ENCODE data around the gene ASB7.

ASB7 gene

GRCh38 chr15:100642213-100642949 is 40.0 kb downstream of the ASB7 start:
- DNase-seq (ENCODE audit: low read depth), result no peak
- no peak overlapping the region for H3K4me3 ChIP-seq (ENCODE audit: low read depth, low read length)

DNA sequence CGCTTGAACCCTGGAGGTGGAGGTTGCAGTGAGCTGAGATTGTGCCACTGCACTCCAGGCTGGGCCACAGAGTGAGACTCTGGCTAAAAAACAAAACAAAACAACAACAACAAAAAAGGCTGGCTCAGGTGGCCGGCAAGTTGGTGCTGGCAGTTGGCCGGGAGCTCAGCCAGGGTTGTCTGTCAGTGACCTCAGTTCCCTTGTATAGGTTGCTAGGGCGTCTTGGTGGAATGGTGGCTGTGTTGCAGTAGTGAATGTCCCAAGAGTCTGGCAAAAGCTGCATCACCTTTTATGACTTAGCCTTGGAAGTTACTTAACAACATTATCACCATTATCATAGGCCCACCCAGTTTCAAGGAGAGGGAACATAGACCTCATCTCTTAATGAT is 40.6 kb downstream of the ASB7 start:
- no peak overlapping the region for H3K4me3 ChIP-seq (ENCODE audit: low read depth, low read length)
- no peak for DNase-seq (ENCODE audit: low read depth)

DNA sequence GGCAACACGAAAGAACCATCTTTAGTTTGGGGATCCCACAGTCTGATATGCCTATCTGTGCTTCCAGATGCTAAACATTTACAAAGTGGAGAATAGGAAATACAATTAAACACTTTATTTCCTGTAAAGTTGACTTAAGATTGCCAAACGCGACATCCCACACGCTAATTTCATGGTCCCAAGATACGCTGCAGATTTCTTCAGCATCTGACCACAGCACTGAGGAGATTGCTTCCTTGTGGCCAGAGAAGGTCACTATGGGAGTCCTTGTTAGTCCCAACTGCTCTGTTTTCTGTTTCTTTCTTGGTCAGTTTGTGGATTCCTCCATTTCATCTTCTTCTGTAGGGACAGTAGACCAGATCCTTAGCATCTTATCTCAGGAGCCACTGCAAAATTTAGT is 43.3 kb downstream of the ASB7 start:
- H3K4me3 ChIP-seq (ENCODE audit: low read depth, low read length), result no peak overlapping the region
- DNase-seq (ENCODE audit: low read depth), result no peak

GRCh38 chr15:100648951-100649350 is 46.6 kb downstream of the ASB7 start:
- no peak overlapping the region for H3K4me3 ChIP-seq (ENCODE audit: low read depth, low read length)
- no peak for DNase-seq (ENCODE audit: low read depth)

- DNase-seq (ENCODE audit: low read depth), result no peak
- no peak overlapping the region for H3K4me3 ChIP-seq (ENCODE audit: low read depth, low read length)
Observed at GRCh38 chr15:100650685-100651084, 48.3 kb downstream of the ASB7 start.

GRCh38 chr15:100651253-100651652 is 48.9 kb downstream of the ASB7 start:
- no peak for DNase-seq (ENCODE audit: low read depth)
- no peak overlapping the region for H3K4me3 ChIP-seq (ENCODE audit: low read depth, low read length)

DNA sequence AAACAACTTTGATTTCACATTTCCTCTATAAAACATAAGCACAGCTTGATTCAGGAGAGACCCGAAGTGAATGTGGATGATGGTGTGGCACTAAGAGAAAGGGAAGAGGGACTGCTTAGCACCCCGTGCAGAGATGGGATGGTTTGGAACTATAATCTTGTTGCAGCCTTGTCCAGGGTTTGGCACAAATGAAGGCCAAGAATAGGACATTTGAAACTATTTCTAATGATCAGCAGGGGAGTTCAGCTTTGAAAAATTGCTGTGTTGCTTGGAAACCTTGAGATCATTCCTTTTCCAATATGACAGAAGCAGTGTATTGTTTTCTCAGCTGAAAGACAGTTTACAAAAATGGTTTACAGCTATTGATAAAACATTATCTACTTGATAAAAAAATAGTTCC is 49.7 kb downstream of the ASB7 start:
- no peak for DNase-seq (ENCODE audit: low read depth)
- H3K4me3 ChIP-seq (ENCODE audit: low read depth, low read length), result no peak overlapping the region

DNA sequence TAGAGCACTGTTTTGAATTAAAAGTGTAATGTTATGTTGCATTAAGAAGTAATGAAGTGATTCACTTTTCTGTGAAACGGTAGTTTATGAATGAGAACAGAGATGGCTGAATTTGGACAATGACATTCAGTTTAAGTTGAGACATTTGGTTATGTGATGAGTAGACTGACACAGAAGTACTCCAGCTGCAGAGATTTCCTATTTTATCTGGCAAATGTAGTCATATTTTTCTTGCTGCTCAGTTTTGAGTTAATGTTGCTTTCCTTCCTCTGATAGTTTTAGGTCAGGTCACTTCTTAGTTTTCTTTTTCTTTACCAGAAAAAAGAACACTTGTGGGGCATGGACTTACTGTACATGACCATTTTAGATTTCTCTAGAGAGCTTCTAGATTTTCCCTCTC is 51.2 kb downstream of the ASB7 start:
- no peak for DNase-seq (ENCODE audit: low read depth)
- H3K4me3 ChIP-seq (ENCODE audit: low read depth, low read length), result no peak overlapping the region

GRCh38 chr15:100658895-100659294 is 56.5 kb downstream of the ASB7 start:
- H3K4me3 ChIP-seq (ENCODE audit: low read depth, low read length), result no peak overlapping the region
- DNase-seq (ENCODE audit: low read depth), result no peak

DNA sequence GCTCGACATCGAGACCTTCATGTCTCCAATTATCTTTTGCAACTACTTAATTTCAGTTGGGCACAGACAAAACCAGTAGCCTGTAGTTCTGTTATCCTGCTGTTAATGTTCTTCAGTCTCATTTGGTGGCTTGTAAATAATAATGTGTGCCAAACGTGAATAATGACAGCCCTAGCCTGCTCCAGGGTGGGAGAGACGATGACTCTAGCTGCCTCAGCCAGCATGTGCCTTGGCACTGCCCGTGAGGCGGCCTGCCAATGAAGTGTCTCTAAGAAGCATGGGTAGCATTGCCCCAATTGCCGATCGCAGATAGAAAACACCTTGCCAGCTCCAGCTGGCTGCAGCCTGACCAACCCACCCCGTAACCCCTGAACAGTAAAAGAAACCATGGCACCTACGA is 58.8 kb downstream of the ASB7 start:
- no peak overlapping the region for H3K4me3 ChIP-seq (ENCODE audit: low read depth, low read length)
- no peak for DNase-seq (ENCODE audit: low read depth)

DNA sequence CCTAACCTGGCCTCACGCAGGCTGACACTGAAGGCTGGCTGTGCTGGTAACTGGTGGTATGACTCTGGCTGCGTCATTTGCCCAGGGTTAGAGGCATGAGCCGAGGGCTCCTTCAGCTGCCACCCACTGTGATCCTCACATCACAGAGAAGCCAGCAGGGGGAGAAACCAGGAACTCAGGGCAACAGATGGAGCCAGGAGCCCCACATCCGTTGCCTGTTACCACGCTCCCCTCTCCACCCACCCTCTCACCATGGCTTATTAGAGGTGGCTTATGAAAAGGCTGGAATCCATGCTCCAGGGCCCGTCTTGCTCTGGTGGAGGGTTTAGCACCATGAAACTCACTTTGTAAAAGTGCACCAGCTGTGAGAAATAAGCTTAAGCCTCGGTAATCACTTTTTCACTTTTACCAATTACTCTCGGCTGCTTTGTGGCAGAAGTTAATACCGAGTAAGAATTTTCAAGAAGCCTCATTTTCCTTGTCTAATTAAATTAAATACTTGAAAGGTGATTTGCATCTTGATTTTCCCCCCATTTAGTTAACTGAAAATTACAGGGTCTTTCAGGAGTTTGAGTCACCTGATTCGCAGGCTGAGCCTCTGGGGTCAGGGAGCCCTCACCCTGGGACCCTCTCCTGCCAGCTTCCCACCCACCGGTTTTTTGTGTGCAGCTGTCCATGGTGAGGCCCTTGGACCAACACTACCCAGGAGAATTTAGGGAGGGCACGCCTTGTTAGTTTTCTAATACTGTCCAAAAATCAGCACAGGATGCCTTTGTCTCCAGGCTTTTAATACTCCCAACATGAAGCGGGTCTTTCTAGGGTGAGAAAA is 60.9 kb downstream of the ASB7 start:
- no peak overlapping the region for H3K4me3 ChIP-seq (ENCODE audit: low read depth, low read length)
- DNase-seq (ENCODE audit: low read depth), result no peak

GRCh38 chr15:100663915-100664281 is 61.5 kb downstream of the ASB7 start:
- peak overlapping the region; percentile 13 for H3K4me3 ChIP-seq (ENCODE audit: low read depth, low read length)
- DNase-seq (ENCODE audit: low read depth), result no peak

- no peak for DNase-seq (ENCODE audit: low read depth)
- no peak overlapping the region for H3K4me3 ChIP-seq (ENCODE audit: low read depth, low read length)
Observed at GRCh38 chr15:100665570-100665969, 63.2 kb downstream of the ASB7 start.

DNA sequence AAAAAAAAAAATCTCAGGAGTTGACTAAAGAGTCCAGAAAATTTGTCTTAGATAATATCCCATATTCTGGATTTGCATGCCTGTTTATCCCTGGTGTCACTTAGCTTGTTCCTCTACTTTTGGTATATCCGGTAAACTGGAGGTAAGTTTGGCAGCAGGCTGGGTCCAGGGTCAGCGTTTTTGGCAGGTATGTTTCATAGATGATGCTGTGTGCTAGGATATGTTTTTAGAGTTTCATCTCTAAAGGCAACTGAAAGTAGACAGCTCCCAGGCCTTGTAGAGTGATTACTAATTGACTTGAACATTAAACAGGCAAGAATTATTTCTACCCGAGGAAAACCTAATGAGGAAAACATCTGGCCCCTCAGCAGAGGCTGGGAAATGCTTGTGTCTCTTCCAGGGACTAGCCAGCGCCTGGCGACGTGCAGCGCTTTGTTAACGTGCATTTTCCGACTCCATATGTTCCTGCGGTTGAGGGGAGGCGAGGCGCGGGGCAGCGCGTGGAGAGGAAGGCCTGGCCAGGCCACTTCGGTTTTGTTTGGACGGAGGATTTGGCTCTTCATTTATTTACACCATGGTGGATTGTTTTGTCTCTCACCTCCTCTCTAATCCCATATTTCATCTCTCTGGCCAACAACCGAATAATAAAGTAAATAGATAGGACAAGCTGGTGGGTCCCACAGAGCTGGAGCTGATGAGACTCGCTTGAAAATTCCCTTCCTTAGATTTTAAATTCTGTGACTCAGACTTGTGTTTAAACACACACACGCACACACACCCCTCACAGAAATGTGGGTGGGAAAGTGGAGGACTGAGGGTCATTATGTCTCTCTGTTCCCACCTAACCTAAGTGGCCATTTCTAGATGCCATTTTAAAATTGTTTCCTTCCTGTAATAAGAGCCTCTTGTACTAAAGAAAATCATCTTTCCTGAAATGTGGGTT is 65.3 kb downstream of the ASB7 start:
- no peak overlapping the region for H3K4me3 ChIP-seq (ENCODE audit: low read depth, low read length)
- DNase-seq (ENCODE audit: low read depth), result no peak

DNA sequence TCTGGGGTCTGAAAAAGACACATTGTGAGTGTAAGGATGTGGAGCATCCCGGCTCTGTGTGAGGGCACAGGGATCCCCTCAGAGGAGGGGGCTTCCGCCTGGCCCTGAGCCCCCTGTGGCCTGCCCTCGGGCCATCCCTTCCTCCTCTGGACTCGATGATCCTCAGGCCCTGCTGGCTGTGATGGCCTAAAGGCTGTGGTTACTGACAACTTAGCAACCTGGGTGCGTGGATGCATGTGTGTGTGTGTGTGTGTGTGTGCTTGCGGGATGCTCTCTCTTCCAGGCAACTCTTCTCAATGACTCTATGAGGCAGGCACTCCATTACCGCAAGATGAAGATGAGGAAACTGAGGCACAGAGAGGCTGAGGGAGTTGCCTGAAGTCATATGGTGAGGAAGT is 66.0 kb downstream of the ASB7 start:
- no peak for DNase-seq (ENCODE audit: low read depth)

GRCh38 chr15:100669260-100669659 is 66.9 kb downstream of the ASB7 start:
- DNase-seq (ENCODE audit: low read depth), result no peak
- H3K4me3 ChIP-seq (ENCODE audit: low read depth, low read length), result no peak overlapping the region

More for the DNA sequence above, 66.0 kb downstream of the ASB7 start:
- H3K4me3 ChIP-seq (ENCODE audit: low read depth, low read length), result no peak overlapping the region

DNA sequence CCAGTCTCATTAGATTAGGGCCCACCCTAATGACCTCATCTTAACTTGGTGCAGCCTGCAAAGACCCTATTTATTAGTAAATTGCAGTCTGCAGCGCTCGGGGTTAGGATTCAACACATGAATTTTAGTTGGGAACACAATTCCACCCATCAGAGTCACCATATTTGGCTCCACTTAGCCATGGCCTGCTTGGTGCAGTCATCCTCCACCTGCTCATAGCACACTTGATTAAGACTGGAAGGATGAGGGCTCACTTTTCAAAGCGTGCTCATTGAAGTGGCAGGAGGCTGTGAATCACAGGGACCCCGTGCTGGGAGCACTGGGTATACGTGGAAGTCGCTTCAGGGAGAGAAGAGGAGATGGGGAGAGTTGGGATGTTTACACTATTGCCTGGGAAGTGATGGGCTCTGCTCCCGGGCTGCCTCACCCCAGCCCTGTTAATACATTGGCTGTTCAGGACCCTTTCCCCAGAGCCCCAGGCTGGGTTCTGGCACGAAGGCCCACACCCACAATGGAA is 68.2 kb downstream of the ASB7 start:
- no peak overlapping the region for H3K4me3 ChIP-seq (ENCODE audit: low read depth, low read length)
- no peak for DNase-seq (ENCODE audit: low read depth)

GRCh38 chr15:100671124-100671680 is 68.8 kb downstream of the ASB7 start:
- no peak overlapping the region for H3K4me3 ChIP-seq (ENCODE audit: low read depth, low read length)
- DNase-seq (ENCODE audit: low read depth), result no peak

- no peak for DNase-seq (ENCODE audit: low read depth)
- H3K4me3 ChIP-seq (ENCODE audit: low read depth, low read length), result no peak overlapping the region
Observed at GRCh38 chr15:100671858-100672543, 69.6 kb downstream of the ASB7 start.
